HG03025 (cell line): ENCODE results near the gene CST11.

Source experiments
- ATAC-seq: cut with Tn5 transposase; IDR thresholded peaks from one replicate; pipeline ENCODE4 v1.9.1; 2021; ENCODE audit warnings: mild to moderate bottlenecking, moderate library complexity; ENCODE audit not compliant: unreplicated experiment, low FRiP score

Gene CST11

GRCh38 chr20:23455639-23456038 is 3.0 kb upstream of the CST11 start:
- no peak for ATAC-seq

GRCh38 chr20:23454816-23455215 is 2.1 kb upstream of the CST11 start:
- ATAC-seq = no peak

GRCh38 chr20:23453549-23454543 is 1.2 kb upstream of the CST11 start:
- no peak for ATAC-seq

- ATAC-seq = no peak
These were observed 654 bp downstream of the CST11 start for GRCh38 chr20:23451956-23452487.

- ATAC-seq = no peak
These were observed 1.8 kb downstream of the CST11 start for GRCh38 chr20:23450877-23451276.

- no peak for ATAC-seq
These were observed 3.3 kb downstream of the CST11 start for GRCh38 chr20:23449421-23449820.

- ATAC-seq = no peak
These were observed 4.5 kb downstream of the CST11 start for GRCh38 chr20:23448167-23448566.

- ATAC-seq = no peak
These were observed 6.2 kb downstream of the CST11 start for GRCh38 chr20:23446505-23446904.

- ATAC-seq = no peak
These were observed 7.0 kb downstream of the CST11 start for GRCh38 chr20:23445596-23446217.

- ATAC-seq = no peak
These were observed 7.8 kb downstream of the CST11 start for GRCh38 chr20:23444859-23445258.

GRCh38 chr20:23442436-23442835 is 10.2 kb downstream of the CST11 start:
- no peak for ATAC-seq

- no peak for ATAC-seq
These were observed 10.8 kb downstream of the CST11 start for GRCh38 chr20:23441850-23442313.

GRCh38 chr20:23440004-23440403 is 12.7 kb downstream of the CST11 start:
- no peak for ATAC-seq

GRCh38 chr20:23438661-23439060 is 14.0 kb downstream of the CST11 start:
- no peak for ATAC-seq

GRCh38 chr20:23437126-23437899 is 15.4 kb downstream of the CST11 start:
- ATAC-seq = no peak

- no peak for ATAC-seq
These were observed 16.0 kb downstream of the CST11 start for GRCh38 chr20:23436681-23437080.

GRCh38 chr20:23435626-23436539 is 16.8 kb downstream of the CST11 start:
- no peak for ATAC-seq

- no peak for ATAC-seq
These were observed 18.0 kb downstream of the CST11 start for GRCh38 chr20:23434521-23435313.

- no peak for ATAC-seq
These were observed 19.0 kb downstream of the CST11 start for GRCh38 chr20:23433628-23434027.
